Endometrium (tissue), 2 donors: ENCODE data around the gene TGFB1I1.
"Not testable (repeated sequence)": the region's sequence is repeated elsewhere in the genome, so short reads cannot be mapped to it uniquely, and the experiment has no call there.

Experiments used
- FAIRE-seq: peaks from 2 replicates; lab custom pipeline; 2012; peaks lifted over from hg19 to GRCh38; lab: Jason Lieb, UNC
- donor health status: control.
- donor health status: control.

Gene TGFB1I1

DNA sequence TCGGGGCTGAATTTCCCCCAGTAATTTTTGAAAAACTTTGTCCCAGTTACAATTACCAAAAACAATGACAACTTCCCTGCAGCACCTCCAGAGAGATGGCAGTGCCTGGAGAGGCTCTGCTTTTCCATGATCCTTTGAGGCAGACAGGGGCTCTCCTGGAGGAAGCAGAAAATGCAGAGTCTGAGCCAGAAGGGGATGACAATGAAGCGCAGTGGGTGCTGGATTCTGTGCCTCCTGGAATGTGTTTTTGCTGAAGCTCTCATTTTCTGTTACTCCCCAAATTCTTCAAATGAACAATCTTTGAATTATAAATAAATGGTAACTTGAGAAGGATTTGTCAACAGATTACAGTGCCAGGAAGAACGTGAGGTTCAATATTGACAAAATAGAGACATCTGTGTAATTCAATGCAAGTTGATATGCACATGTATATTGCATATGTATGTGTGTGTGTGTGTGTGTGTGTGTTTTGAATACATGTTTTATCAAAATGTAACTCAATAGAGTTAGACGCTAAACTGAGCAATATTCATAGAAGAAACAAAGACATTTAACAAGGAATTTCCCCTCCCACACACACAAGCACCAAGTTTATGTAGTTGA is 45.9 kb downstream of the TGFB1I1 start:
- no peak for FAIRE-seq

DNA sequence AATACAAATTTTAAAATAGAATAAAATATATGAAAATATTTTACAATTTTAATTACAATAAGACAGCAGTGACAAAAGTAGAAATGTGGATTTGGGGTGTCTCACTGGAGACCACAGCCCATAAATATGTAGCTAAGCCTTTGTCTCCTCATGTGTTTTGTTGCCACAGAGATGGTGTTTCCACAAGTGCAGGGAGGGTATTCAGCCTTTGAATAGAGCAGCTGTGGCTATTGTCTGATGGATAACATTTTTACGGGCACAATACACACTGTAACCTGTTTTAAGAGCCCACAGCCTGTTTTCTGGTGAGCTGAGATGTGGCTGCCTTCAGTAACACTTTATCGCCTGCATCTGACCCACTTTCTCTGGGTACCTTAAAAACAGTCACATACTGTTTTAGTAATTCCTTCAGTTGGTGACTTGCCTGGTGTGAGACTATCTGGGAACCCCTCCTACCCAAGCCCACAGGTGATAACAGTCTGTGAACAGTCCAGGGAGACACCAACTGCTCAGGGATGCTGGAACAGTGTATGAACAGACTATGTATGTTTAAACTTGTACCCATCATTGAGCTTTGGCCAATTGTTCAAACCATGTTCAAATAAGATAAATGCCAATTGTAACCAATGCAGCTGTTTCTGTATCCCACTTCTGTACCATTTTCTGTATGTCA is 47.9 kb downstream of the TGFB1I1 start:
- no peak for FAIRE-seq

DNA sequence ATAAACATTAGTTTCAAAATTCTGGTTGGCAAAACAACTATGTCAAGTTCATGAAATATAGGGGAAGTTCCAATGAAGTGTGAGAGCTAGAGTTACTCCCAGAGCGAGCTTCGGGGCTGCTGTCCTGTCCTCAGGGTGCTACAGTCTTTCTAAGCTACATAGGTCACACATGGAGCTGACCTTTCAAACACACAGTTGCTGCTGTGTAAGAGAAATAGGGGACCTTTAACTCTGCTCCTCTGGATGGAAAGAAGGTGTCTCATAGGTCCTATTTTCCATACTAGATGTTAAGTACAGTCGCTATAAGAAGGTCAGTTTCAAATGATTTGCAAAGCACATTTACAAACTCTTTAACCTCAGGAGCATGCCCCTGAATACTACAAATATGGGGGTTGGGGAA is 49.4 kb downstream of the TGFB1I1 start:
- FAIRE-seq, result no peak

DNA sequence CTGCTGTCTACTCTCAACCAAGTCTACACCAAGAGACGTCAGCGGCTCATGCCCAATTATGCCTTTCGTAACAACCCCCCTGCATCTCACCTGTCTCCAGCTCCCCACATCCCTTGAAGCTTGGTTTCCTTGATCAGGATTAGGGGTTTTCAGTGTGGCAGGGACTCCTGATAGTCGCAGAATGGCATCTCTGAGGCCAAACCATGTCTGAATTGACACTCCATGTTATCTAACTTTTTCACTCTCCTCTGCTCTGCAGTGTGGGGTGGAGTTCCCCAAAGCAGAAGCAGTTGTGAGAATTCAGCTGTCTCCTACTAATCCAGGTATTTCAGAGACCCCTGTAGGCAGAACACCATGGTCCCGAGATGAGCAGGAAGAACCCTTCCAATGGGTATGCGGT is 50.1 kb downstream of the TGFB1I1 start:
- FAIRE-seq, result no peak

DNA sequence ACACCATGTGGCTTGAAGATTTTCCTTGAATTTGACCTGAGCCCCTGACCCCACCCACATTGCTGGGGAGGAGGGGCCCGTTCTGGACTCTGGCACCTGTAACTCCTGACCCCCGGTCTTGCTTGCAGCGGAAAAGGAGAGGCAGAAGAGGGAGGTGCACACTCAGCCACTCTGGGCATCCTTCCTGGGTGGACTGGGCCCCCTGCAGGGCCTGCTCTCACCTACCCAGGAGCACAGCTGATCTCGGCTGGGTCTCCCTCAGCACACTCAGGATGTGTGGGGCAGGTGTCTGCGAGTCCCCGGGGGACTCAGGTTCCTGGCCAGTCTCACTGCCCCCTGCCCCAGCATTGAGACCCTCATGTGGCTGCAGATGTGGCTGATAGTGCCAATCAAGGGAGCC is 51.8 kb downstream of the TGFB1I1 start:
- not testable (repeated sequence) for FAIRE-seq

DNA sequence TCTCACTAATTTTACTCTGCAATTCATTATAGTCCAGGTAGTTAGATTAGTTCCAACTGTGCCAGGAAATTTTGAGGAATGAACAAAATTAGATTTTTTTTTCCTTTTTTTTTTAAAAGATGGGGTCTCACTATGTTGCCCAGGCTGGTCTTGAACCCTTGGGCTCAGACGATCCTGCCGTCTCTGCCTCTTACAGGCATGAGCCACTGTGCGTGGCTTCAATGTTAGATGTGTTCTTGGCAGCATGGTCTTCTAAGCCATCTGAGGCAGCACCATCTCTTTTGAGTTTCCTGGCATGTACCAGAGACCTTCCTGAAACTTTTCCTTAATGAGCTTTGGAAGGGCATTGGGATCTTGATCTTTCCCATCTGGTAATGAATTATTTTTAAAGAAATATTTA is 53.2 kb downstream of the TGFB1I1 start:
- no peak for FAIRE-seq
